AG04450 (cell line): ENCODE results near the gene RIPPLY3. TPM values are rescaled to one million over a fixed set of nuclear protein-coding genes. Genes with fewer than 3 reads are reported as not detected.
"Not testable (repeated sequence)": the region's sequence is repeated elsewhere in the genome, so short reads cannot be mapped to it uniquely, and the experiment has no call there.

ENCODE experiments used
- CTCF ChIA-PET: fragments of 300-600, 350-600 bp; formaldehyde crosslinking; extraction: SDS; loops from one replicate; lab custom pipeline; 2022; ENCODE audit warnings: antibody characterized with exemption, inconsistent platforms; lab: Charles Lee
- POLR2A ChIA-PET: fragments of 350-600 bp; formaldehyde crosslinking; extraction: SDS; loops from one replicate; lab custom pipeline; 2021; ENCODE audit warnings: antibody characterized with exemption, inconsistent platforms; lab: Yijun Ruan, JAX
- DNase-seq: peaks from one replicate; pipeline ENCODE4 v3.0.0-alpha.2; 2011; ENCODE audit warnings: low read depth, low spot score
- H3K27ac ChIP-seq: one replicate; pipeline ENCODE4 v1.5.1; 2012; ENCODE audit warnings: low read depth, low read length, control low read depth
- H3K27me3 ChIP-seq: one replicate; pipeline ENCODE4 v1.6.0; 2012; ENCODE audit warnings: low read length; ENCODE audit not compliant: control insufficient read depth, insufficient read depth
- H3K4me3 ChIP-seq: 2 replicates; pipeline ENCODE4 v1.5.1; 2011; ENCODE audit warnings: mild to moderate bottlenecking, low read depth, low read length, control low read depth
- H3K9me3 ChIP-seq: 2 replicates; pipeline ENCODE4 v1.5.1; 2012; ENCODE audit warnings: low read length; ENCODE audit not compliant: control insufficient read depth, insufficient read depth
- polyA plus RNA-seq: library from polyadenylated mRNA; depleted of rRNA; stranded (reverse); fragments of >200 nt; gene quantifications from 2 replicates; pipeline ENCODE4 v1.2.3, GENCODE V29; 2011
- TF ChIP-seq, protein P1 (sequence below): IDR thresholded peaks from 2 replicates; pipeline ENCODE4 v1.5.1; 2011; ENCODE audit warnings: low read depth, low read length, control low read depth, inconsistent platforms

The RIPPLY3 gene
- polyA plus RNA-seq, 1 experiment: 0.04 TPM

DNA sequence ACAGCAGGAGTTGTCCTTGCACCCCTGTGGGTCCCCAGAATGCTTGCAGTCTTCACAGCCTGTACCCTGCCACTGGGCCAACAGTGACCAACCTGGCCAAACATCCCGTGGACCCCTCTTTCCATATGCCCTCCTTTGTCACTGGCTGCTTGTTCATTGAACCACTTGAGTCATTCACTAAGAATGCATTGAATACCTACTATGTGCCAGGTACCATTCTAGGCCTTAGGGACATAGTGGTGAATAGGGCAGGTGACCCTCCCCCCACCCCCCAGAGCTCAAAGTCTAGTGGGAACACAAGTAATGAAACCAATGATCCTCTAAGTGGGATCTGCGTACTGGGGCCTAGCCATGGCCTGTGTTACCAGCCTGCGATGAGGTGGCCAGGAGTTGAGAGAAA lies 38.1 kb downstream of the RIPPLY3 start:
- Histone ChIP-seq H3K27me3 (peaks cover 15% of the 10 kb centered on the region), H3K27ac (no peak overlapping the region), H3K4me3 (no peak overlapping the region), H3K9me3 (no peaks in the 10 kb centered on the region; the same call in 1 of the 2 replicates)
- CTCF ChIA-PET: no interaction called here
- DNase-seq: no peak
- TF ChIP-seq, protein P1, sequence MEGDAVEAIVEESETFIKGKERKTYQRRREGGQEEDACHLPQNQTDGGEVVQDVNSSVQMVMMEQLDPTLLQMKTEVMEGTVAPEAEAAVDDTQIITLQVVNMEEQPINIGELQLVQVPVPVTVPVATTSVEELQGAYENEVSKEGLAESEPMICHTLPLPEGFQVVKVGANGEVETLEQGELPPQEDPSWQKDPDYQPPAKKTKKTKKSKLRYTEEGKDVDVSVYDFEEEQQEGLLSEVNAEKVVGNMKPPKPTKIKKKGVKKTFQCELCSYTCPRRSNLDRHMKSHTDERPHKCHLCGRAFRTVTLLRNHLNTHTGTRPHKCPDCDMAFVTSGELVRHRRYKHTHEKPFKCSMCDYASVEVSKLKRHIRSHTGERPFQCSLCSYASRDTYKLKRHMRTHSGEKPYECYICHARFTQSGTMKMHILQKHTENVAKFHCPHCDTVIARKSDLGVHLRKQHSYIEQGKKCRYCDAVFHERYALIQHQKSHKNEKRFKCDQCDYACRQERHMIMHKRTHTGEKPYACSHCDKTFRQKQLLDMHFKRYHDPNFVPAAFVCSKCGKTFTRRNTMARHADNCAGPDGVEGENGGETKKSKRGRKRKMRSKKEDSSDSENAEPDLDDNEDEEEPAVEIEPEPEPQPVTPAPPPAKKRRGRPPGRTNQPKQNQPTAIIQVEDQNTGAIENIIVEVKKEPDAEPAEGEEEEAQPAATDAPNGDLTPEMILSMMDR: no peak
- POLR2A ChIA-PET: no interaction called here

DNA sequence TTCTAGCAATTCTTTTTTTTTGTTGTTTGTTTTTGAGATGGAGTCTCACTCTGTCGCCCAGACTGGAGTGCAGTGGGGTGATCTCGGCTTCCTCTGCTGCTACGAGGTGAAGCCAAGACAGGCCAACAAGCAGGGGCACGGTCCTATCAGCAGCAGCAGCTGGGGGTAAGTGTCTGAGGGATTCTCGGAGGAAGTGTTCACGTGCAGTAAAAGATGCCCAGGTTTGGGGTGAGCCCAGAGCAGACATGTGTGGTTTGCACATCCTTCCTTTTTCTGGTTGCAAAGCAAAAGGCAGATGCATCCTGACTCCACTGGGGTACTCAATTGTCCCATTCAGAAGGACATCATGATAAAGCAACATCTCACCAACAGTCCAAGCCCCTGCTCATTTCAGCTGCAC lies 38.6 kb downstream of the RIPPLY3 start:
- H3K27me3 ChIP-seq: peaks cover 15% of the 10 kb centered on the region
- H3K4me3 ChIP-seq: no peak overlapping the region
- ChIA-PET POLR2A (no interaction called here), CTCF (no interaction called here)
- TF ChIP-seq, protein P1: no peak
- H3K27ac ChIP-seq: no peak overlapping the region
- no peak for DNase-seq
- H3K9me3 ChIP-seq: no peaks in the 10 kb centered on the region; the same call in 1 of the 2 replicates

DNA sequence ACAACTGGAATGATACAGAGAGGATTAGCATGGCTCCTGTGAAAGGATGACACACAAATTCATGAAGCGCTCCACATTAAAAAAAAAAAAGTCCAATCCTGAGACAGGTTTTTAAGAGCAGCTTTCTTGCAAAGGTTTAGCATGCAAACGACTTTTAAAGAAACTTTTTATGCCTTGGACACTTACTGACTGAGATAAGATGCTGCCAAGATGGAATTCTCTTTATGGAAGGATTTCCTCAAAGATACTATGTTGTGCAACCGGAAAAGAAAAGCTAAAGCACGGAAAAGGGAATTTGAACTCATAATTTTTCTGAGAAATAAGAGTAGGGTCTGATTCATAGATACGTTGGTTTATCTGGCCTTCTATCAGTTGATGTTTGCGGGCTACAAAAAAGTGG lies 39.1 kb downstream of the RIPPLY3 start:
- Histone ChIP-seq H3K9me3 (no peaks in the 10 kb centered on the region; the same call in 1 of the 2 replicates), H3K27me3 (peaks cover 15% of the 10 kb centered on the region), H3K27ac (no peak overlapping the region), H3K4me3 (no peak overlapping the region)
- ChIA-PET CTCF (no interaction called here), POLR2A (no interaction called here)
- TF ChIP-seq, protein P1: no peak
- DNase-seq: no peak

DNA sequence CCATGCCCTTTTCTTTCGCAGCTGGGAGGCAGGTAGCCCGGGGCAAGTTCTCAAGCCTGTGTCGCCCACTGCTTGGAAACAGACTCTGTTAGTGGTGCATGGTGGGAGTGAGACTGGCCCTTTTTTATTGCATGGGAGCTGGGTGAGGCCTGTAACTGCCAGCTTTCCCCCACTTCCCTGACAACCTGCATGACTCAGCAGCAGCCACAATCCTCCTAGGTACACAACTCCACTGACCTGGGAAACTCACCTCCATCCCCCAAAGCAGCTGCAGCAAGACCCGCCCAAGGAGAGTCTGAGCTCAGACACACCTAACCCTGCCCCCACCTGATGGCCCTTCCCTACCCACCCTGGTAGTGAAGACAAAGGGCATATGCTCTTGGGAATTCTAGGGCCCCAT lies 40.6 kb downstream of the RIPPLY3 start:
- peaks cover 7% of the 10 kb centered on the region for H3K27me3 ChIP-seq
- no peak overlapping the region for H3K27ac ChIP-seq
- DNase-seq: no peak
- H3K9me3 ChIP-seq: no peaks in the 10 kb centered on the region; the same call in 1 of the 2 replicates
- TF ChIP-seq, protein P1: no peak
- CTCF ChIA-PET: no interaction called here
- H3K4me3 ChIP-seq: no peak overlapping the region
- POLR2A ChIA-PET: no interaction called here

DNA sequence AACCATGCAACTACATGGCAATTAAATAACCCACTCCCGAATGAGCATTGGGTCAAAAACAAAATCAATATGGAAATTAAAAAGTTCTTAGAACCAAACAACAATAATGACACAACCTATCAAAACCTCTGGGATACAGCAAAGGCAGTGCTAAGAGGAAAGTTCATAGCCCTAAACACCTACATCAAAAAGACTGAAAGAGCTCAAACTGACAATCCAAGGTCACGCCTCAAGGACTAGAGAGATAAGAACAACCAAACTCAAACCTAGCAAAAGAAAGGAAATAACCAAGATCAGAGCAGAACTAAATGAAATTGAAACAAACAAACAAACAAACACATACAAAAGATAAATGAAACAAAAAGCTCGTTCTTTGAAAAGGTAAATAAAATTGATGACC lies 43.2 kb downstream of the RIPPLY3 start:
- H3K27ac ChIP-seq, DNase-seq, CTCF ChIA-PET, H3K9me3 ChIP-seq, H3K27me3 ChIP-seq, H3K4me3 ChIP-seq, POLR2A ChIA-PET: not testable (repeated sequence)
